HepG2 (cell line): ENCODE results near the gene CUL9. TPM values are rescaled to one million over a fixed set of nuclear protein-coding genes. Genes with fewer than 3 reads are reported as not detected.
A peak's percentile ranks its signal among the peaks of the same experiment; 100 is the strongest.

Experiments used
- FOXK2 ChIP-seq: fragments of 450-650 bp; IDR thresholded peaks from 2 replicates; pipeline ENCODE4 v1.6.1; 2016
- FOXM1 ChIP-seq: sonication (generic); formaldehyde crosslinking; IDR thresholded peaks from 2 replicates; pipeline ENCODE4 v1.5.0; 2020; ENCODE audit warnings: missing genetic modification reagents
- GABPB1 ChIP-seq: IDR thresholded peaks from 2 replicates; pipeline ENCODE4 v1.6.1; 2016; ENCODE audit warnings: mild to moderate bottlenecking, missing genetic modification reagents, moderate library complexity, missing compliant biosample characterization
- HIVEP1 ChIP-seq: sonication (generic); formaldehyde crosslinking; IDR thresholded peaks from 2 replicates; pipeline ENCODE4 v1.4.0; 2020; ENCODE audit warnings: mild to moderate bottlenecking, missing genetic modification reagents
- KLF11 ChIP-seq: IDR thresholded peaks from 2 replicates; pipeline ENCODE4 v1.6.1; 2016; ENCODE audit warnings: missing compliant biosample characterization
- MAZ ChIP-seq, 2 experiments: sonication (generic) in 1 of 2; formaldehyde crosslinking in 1 of 2; IDR thresholded peaks; 2 replicates each; pipeline versions ENCODE4 v1.5.0 to v1.6.1; 2012 to 2020; ENCODE audit warnings: low read depth in 2 of 2, mild to moderate bottlenecking in 2 of 2, borderline replicate concordance in 1 of 2, improper control_type of control experiment in 1 of 2, low read length in 1 of 2, missing genetic modification reagents in 1 of 2, moderate library complexity in 1 of 2
- PAX8 ChIP-seq: sonication (generic); formaldehyde crosslinking; IDR thresholded peaks from 2 replicates; pipeline ENCODE4 v1.8.0; 2022; ENCODE audit warnings: mild to moderate bottlenecking, missing genetic modification reagents, borderline replicate concordance
- PHF5A ChIP-seq: IDR thresholded peaks from one replicate; pipeline ENCODE4 v1.6.1; 2018; ENCODE audit warnings: low read depth, missing genetic modification reagents; ENCODE audit not compliant: unreplicated experiment
- SP140L ChIP-seq: sonication (generic); formaldehyde crosslinking; IDR thresholded peaks from 2 replicates; pipeline ENCODE4 v1.4.0; 2020; ENCODE audit warnings: missing genetic modification reagents, borderline replicate concordance
- TBL1XR1 ChIP-seq: fragments of 150-350 bp; IDR thresholded peaks from 2 replicates; pipeline ENCODE4 v1.6.1; 2014; ENCODE audit warnings: borderline replicate concordance, low read length; ENCODE audit not compliant: partially characterized antibody
- ZMYM4 ChIP-seq: sonication (generic); formaldehyde crosslinking; IDR thresholded peaks from 2 replicates; pipeline ENCODE4 v1.8.1; 2023; ENCODE audit warnings: mild to moderate bottlenecking, missing genetic modification reagents
- ZNF205 ChIP-seq: IDR thresholded peaks from 2 replicates; pipeline ENCODE4 v1.6.1; 2018; ENCODE audit warnings: missing biosample characterization, missing genetic modification reagents
- ZNF747 ChIP-seq: sonication (generic); formaldehyde crosslinking; IDR thresholded peaks from 2 replicates; pipeline ENCODE4 v1.8.1; 2023; ENCODE audit warnings: missing genetic modification reagents, mild to moderate bottlenecking, borderline replicate concordance
- ZNF816 ChIP-seq: sonication (generic); formaldehyde crosslinking; IDR thresholded peaks from 2 replicates; pipeline ENCODE4 v1.8.0; 2022; ENCODE audit warnings: missing genetic modification reagents, mild to moderate bottlenecking, borderline replicate concordance
- ZSCAN12 ChIP-seq: sonication (generic); formaldehyde crosslinking; IDR thresholded peaks from 2 replicates; pipeline ENCODE4 v1.9.0; 2021; ENCODE audit warnings: mild to moderate bottlenecking, missing genetic modification reagents
- ZSCAN30 ChIP-seq: sonication (generic); formaldehyde crosslinking; IDR thresholded peaks from 2 replicates; pipeline ENCODE4 v1.5.0; 2020; ENCODE audit warnings: mild to moderate bottlenecking, missing genetic modification reagents
- polyA plus RNA-seq, 8 experiments: library from polyadenylated mRNA; depleted of rRNA in 3 of 8; stranded (reverse) in 7 of 8; unstranded in 1 of 8; fragments of >200 nt; fragmentation: Illumina TruSeq in 4 of 8; extraction: Trizol in 4 of 8; gene quantifications; 2 replicates each; pipeline versions ENCODE4 v1.2.1 to v1.2.3, GENCODE V29; 2011 to 2016; ENCODE audit warnings: low read depth in 4 of 8, missing spikeins in 1 of 8, mixed read lengths in 1 of 8; ENCODE audit not compliant: insufficient read depth in 1 of 8
- total RNA-seq, 5 experiments: library from RNA; depleted of rRNA; stranded (reverse); fragments of >200 nt; fragmentation: Illumina TruSeq; extraction: Trizol; gene quantifications; 2 replicates each; pipeline ENCODE4 v1.2.3, GENCODE V29; 2016; ENCODE audit warnings: low read depth in 1 of 5
- TF ChIP-seq, protein P1 (sequence below): sonication (generic); formaldehyde crosslinking; IDR thresholded peaks from 2 replicates; pipeline ENCODE4 v1.5.1; 2020; ENCODE audit warnings: mild to moderate bottlenecking, missing genetic modification reagents, moderate library complexity
- TF ChIP-seq, protein P2 (sequence below): sonication (generic); formaldehyde crosslinking; IDR thresholded peaks from 2 replicates; pipeline ENCODE4 v1.4.0; 2020; ENCODE audit warnings: missing genetic modification reagents, mild to moderate bottlenecking, borderline replicate concordance
- TF ChIP-seq, protein P3 (sequence below): sonication (generic); formaldehyde crosslinking; IDR thresholded peaks from 2 replicates; pipeline ENCODE4 v1.4.0; 2020; ENCODE audit warnings: missing genetic modification reagents, borderline replicate concordance
- TF ChIP-seq, protein P4 (sequence below): sonication (generic); formaldehyde crosslinking; IDR thresholded peaks from 2 replicates; pipeline ENCODE4 v1.4.0; 2020; ENCODE audit warnings: mild to moderate bottlenecking, low read depth, missing genetic modification reagents

The CUL9 gene
- total and polyA plus RNA-seq, 2 of the 13 experiments (the other 11 are each of a cell fraction or from before 2014, with no cell fraction given), result 11.4 to 13.7 TPM

DNA sequence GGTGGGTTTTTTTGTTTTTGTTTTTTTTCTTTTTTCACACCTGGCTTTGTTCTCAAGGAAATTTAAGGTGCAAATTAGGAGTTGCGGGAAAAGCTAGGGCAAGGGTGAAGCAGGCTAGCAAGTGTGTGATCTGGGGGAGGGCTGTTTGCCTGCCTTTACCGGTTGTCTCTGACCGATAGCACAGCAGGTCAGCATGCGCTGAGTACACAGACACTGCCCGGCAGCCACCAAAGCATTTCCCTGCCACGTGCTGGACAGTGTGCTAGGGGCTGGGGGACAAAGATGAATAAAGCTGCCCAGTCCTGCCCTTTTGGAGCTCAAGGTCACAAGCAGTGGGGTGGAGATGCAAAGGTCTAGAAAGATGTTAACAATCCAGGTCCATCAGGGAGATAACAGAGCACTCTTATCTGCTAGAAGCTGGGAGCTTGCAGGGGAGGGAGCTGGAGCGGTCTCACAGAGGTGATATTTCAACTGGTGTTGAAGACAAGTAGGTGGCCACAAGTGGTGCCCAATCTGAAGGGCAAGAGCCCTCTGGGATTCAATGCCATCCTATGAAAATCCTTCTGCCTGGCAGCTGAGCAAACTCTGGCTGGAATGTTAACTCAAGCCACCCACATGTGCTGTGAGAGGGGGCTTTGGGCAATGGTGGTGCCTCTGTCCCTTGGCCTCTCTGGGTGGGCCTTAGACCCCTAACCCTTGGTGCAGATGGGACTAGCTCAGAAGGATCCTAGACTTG is 85.8 kb downstream of the CUL9 start (continued):
- TF ChIP-seq FOXK2 (peak; percentile 81; the same call in 1 of the 2 replicates), SP140L (peak; percentile 94; the same call in 1 of the 2 replicates), ZSCAN30 (CRISPR knock-in tag) (peak; percentile 96), ZNF205 (CRISPR knock-in tag) (peak; percentile 97), ZSCAN12 (no peak), KLF11 (CRISPR knock-in tag) (peak; percentile 89), MAZ (IDR thresholded peaks at IDR 0.05; ENCODE audit: borderline replicate concordance, low read depth, low read length) (peak; percentile 82; the same call in 1 of the 2 replicates), MAZ (CRISPR knock-in tag; IDR thresholded peaks at IDR 0.05; ENCODE audit: low read depth) (peak; percentile 100), FOXM1 (CRISPR knock-in tag) (0 out of 2 replicates have a peak, but pooled peaks have one; percentile 34), HIVEP1 (CRISPR knock-in tag) (peak; percentile 99), PHF5A (CRISPR knock-in tag) (peak; percentile 98), ZNF816 (CRISPR knock-in tag) (peak; percentile 99), TBL1XR1 (peak; percentile 99), ZNF747 (CRISPR knock-in tag) (peak; percentile 100), PAX8 (CRISPR knock-in tag) (peak; percentile 55; the same call in 1 of the 2 replicates), ZMYM4 (CRISPR knock-in tag) (peak; percentile 96), GABPB1 (CRISPR knock-in tag) (peak; percentile 83)
- TF ChIP-seq, protein P1, sequence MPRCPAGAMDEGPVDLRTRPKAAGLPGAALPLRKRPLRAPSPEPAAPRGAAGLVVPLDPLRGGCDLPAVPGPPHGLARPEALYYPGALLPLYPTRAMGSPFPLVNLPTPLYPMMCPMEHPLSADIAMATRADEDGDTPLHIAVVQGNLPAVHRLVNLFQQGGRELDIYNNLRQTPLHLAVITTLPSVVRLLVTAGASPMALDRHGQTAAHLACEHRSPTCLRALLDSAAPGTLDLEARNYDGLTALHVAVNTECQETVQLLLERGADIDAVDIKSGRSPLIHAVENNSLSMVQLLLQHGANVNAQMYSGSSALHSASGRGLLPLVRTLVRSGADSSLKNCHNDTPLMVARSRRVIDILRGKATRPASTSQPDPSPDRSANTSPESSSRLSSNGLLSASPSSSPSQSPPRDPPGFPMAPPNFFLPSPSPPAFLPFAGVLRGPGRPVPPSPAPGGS (CRISPR knock-in tag), result peak; percentile 98
- TF ChIP-seq, protein P2, sequence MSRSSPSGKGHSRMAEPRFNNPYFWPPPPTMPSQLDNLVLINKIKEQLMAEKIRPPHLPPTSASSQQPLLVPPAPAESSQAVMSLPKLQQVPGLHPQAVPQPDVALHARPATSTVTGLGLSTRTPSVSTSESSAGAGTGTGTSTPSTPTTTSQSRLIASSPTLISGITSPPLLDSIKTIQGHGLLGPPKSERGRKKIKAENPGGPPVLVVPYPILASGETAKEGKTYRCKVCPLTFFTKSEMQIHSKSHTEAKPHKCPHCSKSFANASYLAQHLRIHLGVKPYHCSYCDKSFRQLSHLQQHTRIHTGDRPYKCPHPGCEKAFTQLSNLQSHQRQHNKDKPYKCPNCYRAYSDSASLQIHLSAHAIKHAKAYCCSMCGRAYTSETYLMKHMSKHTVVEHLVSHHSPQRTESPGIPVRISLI (CRISPR knock-in tag), result peak; percentile 92
- TF ChIP-seq, protein P3, sequence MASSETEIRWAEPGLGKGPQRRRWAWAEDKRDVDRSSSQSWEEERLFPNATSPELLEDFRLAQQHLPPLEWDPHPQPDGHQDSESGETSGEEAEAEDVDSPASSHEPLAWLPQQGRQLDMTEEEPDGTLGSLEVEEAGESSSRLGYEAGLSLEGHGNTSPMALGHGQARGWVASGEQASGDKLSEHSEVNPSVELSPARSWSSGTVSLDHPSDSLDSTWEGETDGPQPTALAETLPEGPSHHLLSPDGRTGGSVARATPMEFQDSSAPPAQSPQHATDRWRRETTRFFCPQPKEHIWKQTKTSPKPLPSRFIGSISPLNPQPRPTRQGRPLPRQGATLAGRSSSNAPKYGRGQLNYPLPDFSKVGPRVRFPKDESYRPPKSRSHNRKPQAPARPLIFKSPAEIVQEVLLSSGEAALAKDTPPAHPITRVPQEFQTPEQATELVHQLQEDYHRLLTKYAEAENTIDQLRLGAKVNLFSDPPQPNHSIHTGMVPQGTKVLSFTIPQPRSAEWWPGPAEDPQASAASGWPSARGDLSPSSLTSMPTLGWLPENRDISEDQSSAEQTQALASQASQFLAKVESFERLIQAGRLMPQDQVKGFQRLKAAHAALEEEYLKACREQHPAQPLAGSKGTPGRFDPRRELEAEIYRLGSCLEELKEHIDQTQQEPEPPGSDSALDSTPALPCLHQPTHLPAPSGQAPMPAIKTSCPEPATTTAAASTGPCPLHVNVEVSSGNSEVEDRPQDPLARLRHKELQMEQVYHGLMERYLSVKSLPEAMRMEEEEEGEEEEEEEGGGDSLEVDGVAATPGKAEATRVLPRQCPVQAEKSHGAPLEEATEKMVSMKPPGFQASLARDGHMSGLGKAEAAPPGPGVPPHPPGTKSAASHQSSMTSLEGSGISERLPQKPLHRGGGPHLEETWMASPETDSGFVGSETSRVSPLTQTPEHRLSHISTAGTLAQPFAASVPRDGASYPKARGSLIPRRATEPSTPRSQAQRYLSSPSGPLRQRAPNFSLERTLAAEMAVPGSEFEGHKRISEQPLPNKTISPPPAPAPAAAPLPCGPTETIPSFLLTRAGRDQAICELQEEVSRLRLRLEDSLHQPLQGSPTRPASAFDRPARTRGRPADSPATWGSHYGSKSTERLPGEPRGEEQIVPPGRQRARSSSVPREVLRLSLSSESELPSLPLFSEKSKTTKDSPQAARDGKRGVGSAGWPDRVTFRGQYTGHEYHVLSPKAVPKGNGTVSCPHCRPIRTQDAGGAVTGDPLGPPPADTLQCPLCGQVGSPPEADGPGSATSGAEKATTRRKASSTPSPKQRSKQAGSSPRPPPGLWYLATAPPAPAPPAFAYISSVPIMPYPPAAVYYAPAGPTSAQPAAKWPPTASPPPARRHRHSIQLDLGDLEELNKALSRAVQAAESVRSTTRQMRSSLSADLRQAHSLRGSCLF (CRISPR knock-in tag), result no peak
- TF ChIP-seq, protein P4, sequence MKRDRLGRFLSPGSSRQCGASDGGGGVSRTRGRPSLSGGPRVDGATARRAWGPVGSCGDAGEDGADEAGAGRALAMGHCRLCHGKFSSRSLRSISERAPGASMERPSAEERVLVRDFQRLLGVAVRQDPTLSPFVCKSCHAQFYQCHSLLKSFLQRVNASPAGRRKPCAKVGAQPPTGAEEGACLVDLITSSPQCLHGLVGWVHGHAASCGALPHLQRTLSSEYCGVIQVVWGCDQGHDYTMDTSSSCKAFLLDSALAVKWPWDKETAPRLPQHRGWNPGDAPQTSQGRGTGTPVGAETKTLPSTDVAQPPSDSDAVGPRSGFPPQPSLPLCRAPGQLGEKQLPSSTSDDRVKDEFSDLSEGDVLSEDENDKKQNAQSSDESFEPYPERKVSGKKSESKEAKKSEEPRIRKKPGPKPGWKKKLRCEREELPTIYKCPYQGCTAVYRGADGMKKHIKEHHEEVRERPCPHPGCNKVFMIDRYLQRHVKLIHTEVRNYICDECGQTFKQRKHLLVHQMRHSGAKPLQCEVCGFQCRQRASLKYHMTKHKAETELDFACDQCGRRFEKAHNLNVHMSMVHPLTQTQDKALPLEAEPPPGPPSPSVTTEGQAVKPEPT (CRISPR knock-in tag), result peak; percentile 96
